ENCODE results near the gene SV2B.

- TF ChIP-seq CTCF (IDR thresholded peaks at IDR 0.05; ENCODE audit: poor library complexity) (no peak), EZH2phosphoT487 (IDR thresholded peaks at IDR 0.05; ENCODE audit: low read depth, severe bottlenecking, unreplicated experiment) (no peak)
Observed at GRCh38 chr15:91165850-91166249, 65.8 kb downstream of the SV2B start.
